HL-60/S4 treated with phorbol 12-myristate 13-acetate at 8.2 ng/mL for 4 days and 3 days (cell line): ENCODE data around the gene SASH3.
"Not testable (repeated sequence)": the region's sequence is repeated elsewhere in the genome, so short reads cannot be mapped to it uniquely, and the experiment has no call there.

Experiments
- in situ Hi-C: fragments of 300-500 bp; cut with MboI; formaldehyde crosslinking; loops from 2 replicates; pipeline ENCODE4 v1.15.0; 2022; ENCODE audit warnings: low sequenced_read_pairs

Gene SASH3

DNA sequence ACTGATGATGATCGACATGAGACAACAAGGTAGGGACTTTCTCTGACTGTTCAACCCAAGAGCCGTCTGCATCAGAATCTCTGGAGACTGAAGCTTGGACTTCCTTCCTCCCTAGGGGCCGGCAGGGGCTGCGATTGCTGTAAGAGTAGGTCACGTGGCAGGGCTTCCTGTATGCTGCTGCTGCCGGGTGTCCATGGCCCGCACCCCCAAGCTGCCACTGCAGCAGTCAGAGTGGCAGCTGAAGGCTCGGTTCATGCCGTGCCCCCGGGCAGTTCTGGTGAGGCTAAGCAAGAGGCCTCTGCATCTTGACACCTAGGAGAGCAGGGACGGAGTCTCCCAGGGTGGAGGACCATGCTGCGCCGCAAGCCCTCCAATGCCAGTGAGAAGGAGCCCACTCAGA lies at the start of gene SASH3:
Gene SASH3, plus strand, starts transcription at position 203 of the 400 bp plus-strand sequence. Its CDS starts 149 bp downstream, at position 352.
- in situ Hi-C loops: no loop called here

DNA sequence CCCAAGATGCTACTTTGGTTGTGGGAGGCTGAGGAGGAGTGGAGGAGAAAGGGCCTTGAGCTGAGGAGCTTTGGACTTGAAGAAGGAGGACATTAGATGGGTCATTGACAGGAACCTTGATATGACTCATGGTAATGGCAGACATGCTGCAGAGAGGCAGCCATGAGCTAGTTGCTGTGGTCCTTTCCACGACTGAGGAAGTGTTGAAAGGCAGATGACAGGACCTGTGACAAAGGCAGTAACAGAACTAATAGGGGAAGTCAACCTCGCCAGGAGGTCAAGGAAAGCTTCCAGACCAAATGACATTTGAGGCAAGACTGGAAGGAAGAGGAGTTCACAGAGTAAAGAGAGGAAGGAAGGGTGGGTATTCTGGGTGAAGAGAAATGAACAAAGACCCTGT lies 48.5 kb upstream of the SASH3 start:
- in situ Hi-C loops: no loop called here

DNA sequence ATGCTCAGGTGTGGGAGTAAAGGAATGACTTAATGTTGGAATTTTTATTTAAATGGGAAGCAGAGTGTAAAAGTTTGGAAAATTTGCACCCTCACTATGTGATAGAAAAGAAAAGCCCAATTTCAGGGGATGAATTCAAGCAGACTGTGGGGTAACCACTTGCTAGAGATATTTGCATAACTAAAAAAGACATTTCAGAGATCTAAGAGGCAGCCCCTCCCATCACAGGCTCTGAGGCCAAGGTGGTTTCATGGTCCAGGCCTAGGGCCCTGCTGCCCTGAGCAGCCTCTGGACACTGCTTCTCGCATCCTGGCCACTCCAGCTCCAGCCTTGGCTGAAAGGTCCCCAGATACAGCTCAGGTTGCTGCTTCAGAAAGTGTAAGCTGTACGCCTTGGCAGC lies 46.9 kb upstream of the SASH3 start:
- in situ Hi-C loops: no loop called here

DNA sequence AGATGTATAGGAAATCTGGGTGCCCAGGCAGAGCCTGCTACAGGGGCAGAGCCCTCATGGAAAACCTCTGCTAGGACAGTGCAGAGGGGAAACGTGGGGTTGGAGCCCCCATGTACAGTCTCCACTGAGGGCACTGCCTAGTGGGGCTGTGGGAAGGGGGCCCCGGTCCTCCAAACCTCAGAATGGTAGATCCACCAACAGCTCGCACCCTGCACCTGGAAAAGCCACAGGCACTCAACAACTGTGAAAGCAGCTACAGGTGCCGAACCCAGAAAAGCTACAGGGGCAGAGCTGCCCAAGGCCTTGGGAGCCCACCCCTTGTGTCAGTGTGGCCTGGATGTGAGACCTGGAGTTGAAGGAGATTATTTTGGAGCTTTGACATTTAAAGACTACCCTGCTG lies 46.4 kb upstream of the SASH3 start:
- in situ Hi-C loops: no loop called here

DNA sequence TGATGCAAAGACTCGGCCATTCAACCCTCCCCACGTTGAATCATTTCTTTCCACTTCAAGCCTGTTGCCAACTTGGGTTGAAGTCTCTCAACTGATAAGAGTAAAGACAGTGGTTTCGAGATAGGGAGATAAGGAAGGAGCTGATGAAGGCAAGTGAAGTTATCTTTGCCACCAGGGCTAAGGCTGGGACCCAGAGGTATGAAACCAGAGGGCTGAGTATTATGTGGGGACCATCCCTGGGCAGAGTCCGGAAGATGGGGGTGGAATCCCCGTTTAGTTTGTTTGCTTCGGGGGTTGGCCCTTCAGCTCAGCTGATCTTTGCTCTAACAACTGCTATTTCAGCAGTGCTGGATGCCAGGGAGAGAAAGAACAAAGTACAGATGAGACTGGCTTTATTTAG lies 43.3 kb upstream of the SASH3 start:
- in situ Hi-C loops: no loop called here

DNA sequence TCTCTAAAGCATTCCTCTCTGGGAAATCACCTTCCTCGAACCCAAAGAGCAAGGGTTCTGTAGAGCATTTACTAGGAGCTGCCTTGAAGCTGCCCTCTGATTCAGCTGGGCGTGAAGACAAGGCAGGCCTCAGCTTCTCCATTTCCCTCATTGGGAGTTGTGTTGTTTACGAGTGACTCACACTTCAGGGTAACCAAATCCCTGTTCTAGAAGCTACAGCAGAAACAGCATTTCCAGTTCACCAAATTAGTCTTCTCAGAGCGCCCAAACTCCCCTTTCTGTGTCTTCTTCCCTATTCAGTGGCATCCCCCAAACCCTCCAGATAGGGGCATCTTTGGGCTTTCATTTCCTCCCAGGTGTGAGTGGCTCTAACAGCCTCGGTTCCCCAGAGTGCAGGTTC lies 41.8 kb upstream of the SASH3 start:
- in situ Hi-C loops: no loop called here

DNA sequence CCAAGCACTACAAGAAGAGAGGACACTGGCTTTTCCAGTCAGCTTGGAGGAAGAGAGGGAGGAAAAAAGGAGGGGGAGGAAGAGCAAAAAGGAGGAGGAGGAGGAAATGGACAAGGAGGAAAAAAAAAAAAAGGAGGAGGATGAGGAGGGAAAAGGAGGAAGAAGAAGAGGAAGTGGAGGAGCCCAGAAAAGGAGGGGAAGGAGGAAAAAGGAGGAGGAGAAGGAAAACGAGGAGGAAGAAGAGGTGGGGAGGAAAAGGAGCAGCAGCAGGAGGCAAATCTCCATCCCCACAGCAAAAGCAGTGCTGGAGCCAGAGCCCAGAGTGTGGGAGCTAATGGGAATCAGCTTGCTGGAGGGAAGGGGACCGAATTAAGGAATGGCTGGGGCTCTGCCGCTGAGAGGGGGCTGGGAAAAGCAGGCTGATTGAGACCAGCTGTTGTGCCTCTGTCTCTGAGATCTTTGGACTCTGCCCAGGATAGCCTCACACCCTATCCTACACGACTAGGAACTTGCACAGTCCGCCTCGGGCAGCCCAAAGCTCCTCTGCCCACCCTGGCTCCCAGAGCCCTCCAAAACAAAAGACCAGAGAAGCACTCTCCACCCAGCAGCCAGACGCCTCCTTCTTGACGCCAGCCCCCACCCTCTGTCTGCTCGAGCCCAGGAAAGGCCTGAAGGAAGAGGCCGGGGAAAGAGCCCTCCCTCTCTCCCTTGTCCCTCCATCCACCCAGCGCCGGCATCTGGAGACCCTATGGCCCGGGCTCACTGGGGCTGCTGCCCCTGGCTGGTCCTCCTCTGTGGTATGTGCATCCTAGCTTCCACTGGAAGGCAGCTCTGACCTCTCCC lies 41.1 kb upstream of the SASH3 start, which contains the start of gene XPNPEP2:
Gene XPNPEP2, plus strand, starts transcription at position 514 of the 843 bp plus-strand sequence. Its CDS starts 235 bp downstream, at position 749.
- in situ Hi-C loops: no loop called here

DNA sequence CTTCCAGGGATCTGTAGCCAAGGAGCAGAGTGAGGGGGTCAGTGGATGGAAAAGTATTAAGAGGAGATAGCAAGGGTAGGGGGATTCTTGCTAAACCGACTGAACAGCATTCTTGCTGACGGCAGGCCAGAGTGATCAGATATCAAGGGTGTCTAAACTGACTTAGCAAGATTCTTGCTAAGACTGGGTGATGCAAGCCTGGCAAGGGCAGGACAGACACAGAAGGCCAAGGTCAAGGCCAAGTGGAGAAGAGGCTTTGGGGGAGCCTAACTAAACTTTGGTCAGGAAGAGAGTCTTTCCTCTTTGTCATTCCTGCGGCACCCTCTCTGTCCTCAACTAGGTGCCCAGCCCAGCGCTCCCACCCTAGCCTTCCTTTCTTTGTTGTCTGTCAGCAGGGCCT lies 40.2 kb upstream of the SASH3 start:
- in situ Hi-C loops: no loop called here

DNA sequence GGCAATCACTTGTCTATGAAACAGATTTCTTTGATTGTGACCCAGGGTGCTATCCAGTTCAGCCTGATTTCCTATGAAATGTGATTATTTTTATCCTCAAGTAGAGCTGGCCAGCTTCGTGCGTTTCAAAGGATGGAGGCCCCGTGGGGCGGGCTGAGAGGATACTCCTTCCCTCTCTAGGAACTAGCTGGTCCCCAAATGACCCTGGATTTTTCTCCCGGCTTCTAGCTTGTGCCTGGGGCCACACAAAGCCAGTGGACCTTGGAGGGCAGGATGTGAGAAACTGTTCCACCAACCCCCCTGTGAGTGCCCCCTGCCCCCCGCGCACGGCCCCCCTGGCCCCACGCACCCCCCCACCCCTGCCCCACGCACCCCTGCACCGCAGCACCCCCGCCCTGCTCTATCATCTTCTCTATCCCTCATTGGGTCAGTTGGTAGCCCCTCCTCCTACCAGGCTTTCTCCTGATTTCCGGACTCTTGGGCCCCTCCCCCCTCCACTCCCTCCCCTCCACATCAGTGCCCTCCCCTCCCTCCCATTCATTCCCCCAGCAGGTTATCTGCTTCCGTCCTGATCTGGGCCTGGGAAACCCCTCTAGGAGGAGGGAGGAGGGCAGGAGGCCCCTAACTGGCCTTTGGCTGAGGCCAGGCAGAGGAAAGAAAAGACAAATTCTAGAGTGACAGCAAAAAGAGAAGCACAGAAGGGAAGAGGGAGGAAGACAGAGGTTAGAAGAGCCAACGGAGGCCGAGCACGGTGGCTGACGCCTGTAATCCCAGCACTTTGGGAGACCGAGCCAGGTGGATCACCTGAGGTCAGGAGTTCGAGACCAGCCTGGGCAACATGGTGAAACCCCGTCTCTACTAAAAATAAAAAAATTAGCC lies 37.6 kb upstream of the SASH3 start:
- in situ Hi-C loops: no loop called here

DNA sequence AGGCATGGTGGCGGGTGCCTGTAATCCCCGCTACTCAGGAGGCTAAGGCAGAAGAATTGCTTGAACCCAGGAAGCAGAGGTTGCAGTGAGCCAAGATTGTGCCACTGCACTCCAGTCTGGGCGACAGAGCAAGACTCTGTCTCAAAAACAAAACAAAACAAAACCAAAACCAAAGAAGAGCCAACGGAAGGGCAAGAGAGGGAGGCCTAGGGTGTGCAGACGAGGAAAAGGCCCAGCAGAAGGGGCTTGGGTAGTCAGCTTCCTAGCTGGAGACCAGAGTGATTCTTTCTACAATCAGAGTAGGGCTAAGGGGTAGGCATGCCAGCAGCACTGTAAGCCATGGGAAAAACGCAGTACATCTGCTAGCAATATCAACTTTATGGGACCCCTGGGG lies 37.0 kb upstream of the SASH3 start:
- in situ Hi-C loops: not testable (repeated sequence)

DNA sequence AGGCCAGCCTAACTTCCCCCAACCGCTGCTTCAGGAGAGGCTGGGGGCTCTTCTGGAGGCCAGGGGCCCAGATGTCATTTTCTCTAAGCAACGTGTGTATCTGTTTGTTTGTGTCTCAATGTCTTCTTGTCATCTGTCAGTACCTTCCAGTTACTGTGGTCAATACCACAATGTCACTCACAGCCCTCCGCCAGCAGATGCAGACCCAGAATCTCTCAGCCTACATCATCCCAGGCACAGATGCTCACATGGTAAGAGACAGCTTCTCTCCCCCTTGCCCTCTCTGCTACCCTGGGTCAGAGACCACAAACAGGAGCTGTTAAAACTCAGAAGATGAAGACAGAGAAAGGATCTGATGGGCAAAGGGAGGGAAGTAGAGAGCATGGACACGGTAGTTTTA lies 35.9 kb upstream of the SASH3 start:
- in situ Hi-C loops: no loop called here

DNA sequence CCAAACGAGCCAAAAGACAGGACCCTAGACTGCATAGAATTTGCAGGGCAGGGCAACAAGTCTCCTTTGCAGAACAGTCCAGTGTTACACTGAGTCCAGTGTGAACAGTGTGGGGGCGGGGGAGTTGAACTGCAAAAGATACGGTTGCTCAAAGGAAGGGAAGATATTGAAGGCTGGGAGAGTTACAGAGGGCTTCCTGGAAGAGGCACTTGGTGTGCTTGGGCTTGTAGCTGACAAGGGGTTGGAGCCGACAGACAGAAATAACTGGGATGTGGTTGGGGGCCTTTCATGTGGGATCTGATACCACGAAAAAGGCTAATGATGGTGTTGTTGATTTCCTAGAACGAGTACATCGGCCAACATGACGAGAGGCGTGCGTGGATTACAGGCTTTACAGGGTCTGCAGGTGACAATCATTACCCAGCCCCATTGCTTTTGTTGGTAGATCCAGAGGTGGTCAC lies 34.9 kb upstream of the SASH3 start:
- in situ Hi-C loops: no loop called here

DNA sequence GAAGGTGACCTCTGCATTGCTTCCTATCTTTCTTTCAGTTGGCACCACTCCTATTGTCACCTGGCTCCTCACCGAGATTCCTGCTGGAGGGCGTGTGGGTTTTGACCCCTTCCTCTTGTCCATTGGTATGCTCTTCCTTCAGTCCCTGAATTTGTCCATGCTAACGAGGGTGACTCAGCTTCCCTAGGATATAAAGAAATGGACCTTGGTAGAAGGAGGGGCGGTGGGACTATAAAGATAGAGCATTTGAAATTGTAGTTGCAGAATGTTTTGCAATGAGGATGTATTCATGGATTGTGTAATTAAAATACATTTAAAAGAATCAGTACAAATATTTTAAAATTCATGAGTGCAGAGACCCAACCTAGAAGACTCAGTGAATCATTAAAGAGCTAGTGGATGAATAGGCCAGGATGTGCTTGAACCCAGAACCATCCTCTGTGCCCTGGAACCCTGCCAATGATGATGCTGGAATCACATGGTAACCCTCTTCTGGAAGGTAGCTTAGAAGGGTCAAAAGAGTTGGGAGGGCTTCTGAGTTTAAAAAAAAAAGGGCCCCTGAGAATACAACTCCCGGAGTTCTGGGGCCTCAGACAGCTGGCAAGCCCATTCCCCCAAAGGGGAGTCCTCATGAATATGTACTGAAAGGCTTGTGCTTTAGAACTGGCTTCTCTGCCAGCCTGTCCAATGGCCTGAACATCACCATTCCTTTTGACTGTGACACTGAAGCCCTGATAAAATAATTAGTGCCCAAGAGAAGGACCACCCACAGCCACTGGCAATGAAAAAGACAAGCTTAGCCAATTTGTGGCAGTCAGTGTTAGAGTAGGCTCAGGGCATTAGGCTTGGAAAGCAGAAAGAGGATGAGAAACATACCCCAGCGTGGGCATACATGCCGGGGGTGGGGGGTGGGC lies 32.9 kb upstream of the SASH3 start:
- in situ Hi-C loops: no loop called here

DNA sequence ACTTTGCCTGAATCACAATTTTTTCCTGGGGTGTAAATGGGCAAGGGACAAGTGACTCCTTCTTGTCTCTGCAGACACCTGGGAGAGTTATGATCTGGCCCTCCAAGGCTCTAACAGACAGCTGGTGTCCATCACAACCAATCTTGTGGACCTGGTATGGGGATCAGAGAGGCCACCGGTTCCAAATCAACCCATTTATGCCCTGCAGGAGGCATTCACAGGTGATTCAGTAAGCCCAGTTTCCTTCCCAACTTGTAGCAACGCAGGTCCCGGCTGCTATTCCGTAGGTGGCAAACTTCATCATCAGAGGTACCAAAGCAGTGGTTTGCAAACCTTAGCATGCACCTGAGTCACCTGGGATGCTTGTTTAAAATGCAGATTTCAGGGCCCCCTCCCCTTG lies 32.2 kb upstream of the SASH3 start:
- in situ Hi-C loops: no loop called here

DNA sequence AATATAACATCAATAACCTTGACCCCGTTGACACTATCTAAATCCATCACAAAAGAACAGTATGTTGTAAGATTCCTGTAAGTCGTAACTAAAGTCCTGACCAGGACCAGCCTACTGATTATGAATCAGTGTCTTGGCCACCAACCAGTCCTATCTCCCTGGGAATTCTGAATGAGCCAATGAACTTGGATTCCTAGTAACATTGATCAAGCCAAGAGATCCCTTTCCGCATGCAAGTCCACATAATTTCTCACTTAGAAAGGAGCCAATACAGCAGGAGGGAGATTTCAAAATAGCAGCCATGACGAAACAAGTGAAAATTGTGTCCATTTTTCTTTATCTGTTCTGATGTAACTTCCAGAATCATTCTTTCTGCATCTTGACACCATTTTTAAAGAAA lies 31.4 kb upstream of the SASH3 start:
- in situ Hi-C loops: no loop called here

DNA sequence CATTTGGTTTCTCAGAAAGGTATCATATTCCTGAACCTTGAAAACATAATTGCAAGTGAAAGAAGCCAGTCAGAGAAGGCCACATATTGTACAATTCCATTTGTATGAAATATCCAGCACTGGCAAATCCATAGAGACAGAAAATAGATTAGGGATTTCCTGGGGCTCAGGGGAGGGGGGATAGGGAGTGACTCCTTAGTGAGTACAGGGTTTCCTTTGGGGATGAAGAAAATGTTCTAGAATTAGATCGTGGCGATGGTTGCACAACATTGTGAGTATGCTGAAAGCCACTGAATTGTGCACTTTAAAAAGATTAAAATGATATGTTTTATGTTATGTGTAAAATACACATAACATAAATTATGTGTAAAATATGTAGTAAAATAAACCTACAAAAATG lies 30.7 kb upstream of the SASH3 start:
- in situ Hi-C loops: no loop called here

DNA sequence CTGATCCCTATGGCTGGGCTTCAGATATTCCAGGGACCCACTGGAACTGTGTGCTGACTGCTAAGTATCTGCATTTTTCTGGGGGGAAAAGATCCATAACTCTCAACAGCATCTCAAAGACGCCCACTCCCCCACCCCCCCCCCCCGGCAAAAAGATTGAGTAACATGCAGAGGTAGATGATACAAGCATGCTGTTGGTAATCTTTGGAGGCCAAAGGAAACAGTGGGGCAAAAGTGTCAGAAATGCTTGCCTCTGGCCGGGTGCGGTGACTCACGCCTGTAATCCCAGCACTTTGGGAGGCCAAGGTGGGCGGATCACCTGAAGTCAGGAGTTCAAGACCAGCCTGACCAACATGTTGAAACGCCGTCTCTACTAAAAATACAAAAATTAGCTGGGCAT lies 28.8 kb upstream of the SASH3 start:
- in situ Hi-C loops: no loop called here

DNA sequence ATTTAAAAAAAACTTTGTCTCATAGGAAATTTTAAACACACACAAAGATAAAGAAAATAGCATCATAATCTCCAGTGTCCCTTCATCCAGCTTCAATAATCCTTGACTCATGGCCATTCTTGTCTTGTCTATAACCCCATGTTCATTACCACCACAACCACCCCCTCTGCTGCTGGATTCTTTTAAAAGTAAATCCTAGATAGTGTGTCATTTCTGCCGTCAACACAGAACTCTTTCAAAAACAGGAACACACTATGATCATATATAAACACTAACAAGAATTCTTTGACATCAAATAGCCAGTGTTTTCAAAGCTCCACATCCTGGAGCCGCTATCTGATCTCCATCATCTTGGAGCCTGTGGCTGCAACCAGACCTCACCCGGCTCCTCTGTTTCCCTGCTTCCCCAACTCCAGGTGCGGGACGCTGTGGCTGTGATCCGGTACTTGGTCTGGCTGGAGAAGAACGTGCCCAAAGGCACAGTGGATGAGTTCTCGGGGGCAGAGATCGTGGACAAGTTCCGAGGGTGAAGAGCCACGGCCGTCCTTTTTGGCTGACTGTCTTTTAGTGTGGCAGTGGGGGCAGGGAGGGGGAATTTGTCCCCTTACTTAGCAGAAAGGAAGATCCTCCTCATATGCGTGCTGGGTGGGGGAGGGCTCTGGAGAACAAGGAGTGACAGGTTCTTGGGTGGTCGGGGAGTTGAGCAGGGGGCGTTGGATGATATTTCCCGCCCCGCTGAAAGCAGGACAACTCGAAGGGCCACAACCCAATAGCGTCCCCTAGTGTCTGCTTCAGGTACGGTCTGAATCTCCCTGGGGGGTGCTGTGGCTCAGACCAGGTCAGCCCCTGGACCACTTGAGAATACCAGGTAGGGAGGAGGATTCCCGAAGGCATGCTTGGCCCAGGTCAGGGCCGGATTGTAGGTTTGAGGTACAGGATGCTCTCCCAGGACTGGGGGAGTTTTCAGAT lies 25.4 kb upstream of the SASH3 start:
- in situ Hi-C loops: no loop called here

DNA sequence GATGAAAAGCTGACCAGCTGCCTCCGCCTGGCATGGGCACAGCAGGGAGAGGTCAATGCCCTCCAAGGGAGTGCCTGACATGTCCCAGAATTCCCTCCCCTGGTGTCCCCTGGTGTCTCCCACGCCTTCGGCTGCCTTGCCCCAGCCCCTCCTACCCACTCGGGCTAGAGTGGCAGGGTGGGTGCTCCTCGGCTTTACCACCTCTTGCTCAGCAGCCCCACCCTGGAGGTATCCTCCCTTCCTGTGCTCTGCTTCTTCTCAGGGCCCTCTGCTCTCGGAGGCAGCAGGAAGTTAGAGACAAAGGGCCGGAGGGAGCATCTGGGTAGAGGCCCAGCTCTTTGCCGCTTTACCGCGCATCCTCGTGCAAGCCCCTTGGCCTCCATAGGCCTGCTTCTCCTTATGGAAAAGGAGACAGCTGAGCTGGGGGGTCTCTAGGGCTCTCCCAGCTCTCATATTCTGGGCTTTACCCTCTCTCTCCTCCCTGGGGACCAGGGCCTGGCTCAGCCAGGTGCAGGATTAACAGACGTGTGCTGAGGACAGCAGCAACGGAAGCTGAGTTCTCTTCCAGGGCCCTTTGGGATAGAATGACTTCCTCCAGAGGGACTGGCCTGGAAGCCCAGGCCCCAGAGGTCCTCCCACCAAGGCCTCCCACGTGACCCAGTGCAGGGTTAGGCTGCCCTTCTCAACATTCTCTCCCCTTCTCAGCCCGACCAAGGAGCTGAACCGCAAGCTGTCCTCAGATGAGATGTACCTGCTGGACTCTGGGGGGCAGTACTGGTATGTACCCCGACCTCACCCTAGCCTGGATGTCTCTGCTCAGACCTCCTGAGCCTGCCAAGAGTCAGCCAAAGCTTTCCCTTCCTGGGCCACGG lies 23.7 kb upstream of the SASH3 start:
- in situ Hi-C loops: no loop called here
